Hepatocyte (in vitro differentiated cells): ENCODE results near the gene QSOX2. TPM values are rescaled to one million over a fixed set of nuclear protein-coding genes. Genes with fewer than 3 reads are reported as not detected.

Experiments
- DNase-seq: peaks from one replicate; pipeline ENCODE4 v3.0.0-alpha.2; 2016; ENCODE audit warnings: low spot score
- H2AFZ ChIP-seq: fragments of 200-600 bp; sonication (generic); 2 replicates; pipeline ENCODE4 v1.6.0; 2016; ENCODE audit warnings: antibody characterized with exemption, mild to moderate bottlenecking
- H3K27ac ChIP-seq: fragments of 200-600 bp; sonication (generic); 2 replicates; pipeline ENCODE4 v1.5.1; 2016; ENCODE audit warnings: mild to moderate bottlenecking
- H3K27me3 ChIP-seq: fragments of 200-600 bp; sonication (generic); 2 replicates; pipeline ENCODE4 v1.6.1; 2016
- H3K36me3 ChIP-seq: fragments of 200-600 bp; sonication (generic); replicated peaks from 2 replicates; pipeline ENCODE4 v1.5.1; 2016; ENCODE audit warnings: low read depth; ENCODE audit not compliant: insufficient read depth
- H3K4me1 ChIP-seq: fragments of 200-600 bp; sonication (generic); 2 replicates; pipeline ENCODE4 v1.5.1; 2016; ENCODE audit warnings: mild to moderate bottlenecking, moderate library complexity; ENCODE audit not compliant: insufficient read depth
- H3K4me2 ChIP-seq: fragments of 200-600 bp; sonication (generic); 2 replicates; pipeline ENCODE4 v1.6.0; 2016
- H3K4me3 ChIP-seq: fragments of 200-600 bp; sonication (generic); 2 replicates; pipeline ENCODE4 v1.5.1; 2016; ENCODE audit warnings: mild to moderate bottlenecking
- H3K79me2 ChIP-seq: fragments of 200-600 bp; sonication (generic); 2 replicates; pipeline ENCODE4 v1.6.0; 2017; ENCODE audit warnings: mild to moderate bottlenecking
- H3K9me2 ChIP-seq: fragments of 200-600 bp; sonication (generic); replicated peaks from 2 replicates; pipeline ENCODE4 v1.6.0; 2017; ENCODE audit warnings: mild to moderate bottlenecking; ENCODE audit not compliant: insufficient read depth
- H3K9me3 ChIP-seq: fragments of 200-600 bp; sonication (generic); 2 replicates; pipeline ENCODE4 v1.5.1; 2016; ENCODE audit warnings: low read depth, mild to moderate bottlenecking
- H4K20me1 ChIP-seq: fragments of 200-600 bp; sonication (generic); 2 replicates; pipeline ENCODE4 v1.6.0; 2016; ENCODE audit warnings: mild to moderate bottlenecking; ENCODE audit not compliant: insufficient read depth, poor library complexity, severe bottlenecking
- EZH2 ChIP-seq: fragments of 200-600 bp; sonication (generic); IDR thresholded peaks from 2 replicates; pipeline ENCODE4 v1.6.1; 2016; ENCODE audit warnings: antibody characterized with exemption, mild to moderate bottlenecking, borderline replicate concordance
- EZH2phosphoT487 ChIP-seq: fragments of 200-600 bp; sonication (generic); IDR thresholded peaks from one replicate; pipeline ENCODE4 v1.6.1; 2018; ENCODE audit warnings: antibody characterized with exemption, mild to moderate bottlenecking, low read depth, moderate library complexity; ENCODE audit not compliant: unreplicated experiment, severe bottlenecking
- WGBS: methylation state at CpG from one replicate; pipeline ENCODE4 v1.1.6; 2016; ENCODE audit warnings: low lambda C conversion rate; ENCODE audit errors: missing lambda C conversion rate; 5-methylcytosine and 5-hydroxymethylcytosine counted together
- polyA plus RNA-seq: library from polyadenylated mRNA; unstranded; fragments of >200 nt; fragmentation: Nextera tagmentation; extraction: Ambion mirVana; gene quantifications from 2 replicates; pipeline ENCODE4 v1.2.1, GENCODE V29; 2016
- total RNA-seq: library from RNA; depleted of rRNA; stranded (reverse); fragments of >200 nt; gene quantifications from 2 replicates; pipeline ENCODE4 v1.2.3, GENCODE V29; 2014
- TF ChIP-seq, protein P1 (sequence below): fragments of 200-600 bp; sonication (generic); IDR thresholded peaks from 2 replicates; pipeline ENCODE4 v1.5.1; 2016; ENCODE audit warnings: antibody characterized with exemption, mild to moderate bottlenecking; ENCODE audit not compliant: poor library complexity

Gene QSOX2
- total and polyA plus RNA-seq, 2 experiments from 2014 or later: 3.3 to 11.0 TPM

DNA sequence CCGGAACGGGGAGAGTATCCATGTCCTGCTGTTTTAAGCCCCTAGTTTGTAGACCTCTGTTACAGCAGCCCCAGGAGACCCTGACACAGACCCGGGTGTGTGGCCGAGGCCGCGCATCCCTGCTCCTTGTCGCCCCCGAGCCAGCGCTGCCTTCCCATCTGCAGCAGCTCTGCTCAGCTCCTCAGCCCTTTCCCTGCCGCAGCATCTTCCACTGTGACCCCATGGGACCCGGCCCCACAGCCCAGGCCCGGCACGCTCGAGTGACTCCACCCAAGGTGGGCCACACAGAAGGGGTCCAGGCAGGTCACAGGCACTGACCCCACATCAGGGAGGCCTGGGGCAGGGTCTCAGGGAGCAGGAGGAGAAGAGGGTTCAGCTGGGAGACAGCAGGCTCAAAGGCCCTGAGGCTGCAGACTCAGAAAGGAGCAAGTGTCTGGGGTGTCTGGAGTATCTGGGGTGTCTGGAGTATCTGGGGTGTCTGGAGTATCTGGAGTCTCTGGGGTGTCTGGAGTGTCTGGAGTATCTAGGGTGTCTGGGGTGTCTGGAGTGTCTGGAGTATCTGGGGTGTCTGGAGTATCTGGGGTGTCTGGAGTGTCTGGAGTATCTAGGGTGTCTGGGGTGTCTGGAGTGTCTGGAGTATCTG is 71.8 kb downstream of the QSOX2 start:
- H3K4me1 ChIP-seq: peaks cover 30% of the 10 kb centered on the region
- 89% methylated on average over 14 of the region's 14 CpGs for WGBS
- H3K27ac ChIP-seq: no peak overlapping the region
- TF ChIP-seq EZH2phosphoT487: no peak
- no peak for TF ChIP-seq EZH2
- H2AFZ ChIP-seq: no peak overlapping the region
- H3K9me3 ChIP-seq: no peaks in the 10 kb centered on the region
- no peaks in the 10 kb centered on the region for H3K27me3 ChIP-seq
- DNase-seq: no peak
- no peak overlapping the region for H3K4me3 ChIP-seq
- no peak overlapping the region for H3K4me2 ChIP-seq
- H3K36me3 ChIP-seq: no peaks in the 10 kb centered on the region
- H3K9me2 ChIP-seq: no peaks in the 10 kb centered on the region
- H3K79me2 ChIP-seq: no peaks in the 10 kb centered on the region
- H4K20me1 ChIP-seq: no peaks in the 10 kb centered on the region

GRCh38 chr9:136172412-136173079 is 73.1 kb downstream of the QSOX2 start:
- Histone ChIP-seq H3K4me3 (no peak overlapping the region), H3K27me3 (no peaks in the 10 kb centered on the region), H3K9me3 (no peaks in the 10 kb centered on the region), H3K9me2 (no peaks in the 10 kb centered on the region), H3K79me2 (no peaks in the 10 kb centered on the region), H2AFZ (no peak overlapping the region), H3K27ac (peak overlapping the region; percentile 87), H4K20me1 (no peaks in the 10 kb centered on the region), H3K36me3 (no peaks in the 10 kb centered on the region), H3K4me1 (peaks cover 30% of the 10 kb centered on the region), H3K4me2 (no peak overlapping the region)
- WGBS: 88% methylated on average over 16 of the region's 16 CpGs
- no peak for DNase-seq
- TF ChIP-seq EZH2 (no peak), EZH2phosphoT487 (no peak)
- TF ChIP-seq, protein P1, sequence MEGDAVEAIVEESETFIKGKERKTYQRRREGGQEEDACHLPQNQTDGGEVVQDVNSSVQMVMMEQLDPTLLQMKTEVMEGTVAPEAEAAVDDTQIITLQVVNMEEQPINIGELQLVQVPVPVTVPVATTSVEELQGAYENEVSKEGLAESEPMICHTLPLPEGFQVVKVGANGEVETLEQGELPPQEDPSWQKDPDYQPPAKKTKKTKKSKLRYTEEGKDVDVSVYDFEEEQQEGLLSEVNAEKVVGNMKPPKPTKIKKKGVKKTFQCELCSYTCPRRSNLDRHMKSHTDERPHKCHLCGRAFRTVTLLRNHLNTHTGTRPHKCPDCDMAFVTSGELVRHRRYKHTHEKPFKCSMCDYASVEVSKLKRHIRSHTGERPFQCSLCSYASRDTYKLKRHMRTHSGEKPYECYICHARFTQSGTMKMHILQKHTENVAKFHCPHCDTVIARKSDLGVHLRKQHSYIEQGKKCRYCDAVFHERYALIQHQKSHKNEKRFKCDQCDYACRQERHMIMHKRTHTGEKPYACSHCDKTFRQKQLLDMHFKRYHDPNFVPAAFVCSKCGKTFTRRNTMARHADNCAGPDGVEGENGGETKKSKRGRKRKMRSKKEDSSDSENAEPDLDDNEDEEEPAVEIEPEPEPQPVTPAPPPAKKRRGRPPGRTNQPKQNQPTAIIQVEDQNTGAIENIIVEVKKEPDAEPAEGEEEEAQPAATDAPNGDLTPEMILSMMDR: no peak

- TF ChIP-seq EZH2: no peak
- TF ChIP-seq, protein P1: no peak
- TF ChIP-seq EZH2phosphoT487: no peak
- Histone ChIP-seq H3K9me2 (no peaks in the 10 kb centered on the region), H3K27me3 (no peaks in the 10 kb centered on the region), H3K4me2 (peak overlapping the region; percentile 48), H3K4me1 (peaks cover 30% of the 10 kb centered on the region), H3K79me2 (no peaks in the 10 kb centered on the region), H3K9me3 (no peaks in the 10 kb centered on the region), H2AFZ (no peak overlapping the region), H3K36me3 (no peaks in the 10 kb centered on the region), H3K4me3 (no peak overlapping the region), H3K27ac (peak overlapping the region; percentile 87), H4K20me1 (no peaks in the 10 kb centered on the region)
- 79% methylated on average over 11 of the region's 11 CpGs for WGBS
- DNase-seq: no peak
Observed at GRCh38 chr9:136171801-136172411, 73.7 kb downstream of the QSOX2 start.
